Smooth muscle cell (in vitro differentiated cells): Measurements from ENCODE around the gene ZSWIM1. TPM values are rescaled to one million over a fixed set of nuclear protein-coding genes. Genes with fewer than 3 reads are reported as not detected.

Experiments
- DNase-seq: peaks from one replicate; lab custom pipeline; 2025; ENCODE audit not compliant: unreplicated experiment; lab: John Stamatoyannopoulos, UW
- H2AFZ ChIP-seq: fragments of 200-600 bp; sonication (generic); 2 replicates; pipeline ENCODE4 v1.6.0; 2016; ENCODE audit warnings: antibody characterized with exemption, low read depth, mild to moderate bottlenecking
- H3F3A ChIP-seq: fragments of 200-600 bp; sonication (generic); 2 replicates; pipeline ENCODE4 v1.6.0; 2017; ENCODE audit warnings: antibody characterized with exemption, low read depth
- H3K27ac ChIP-seq: fragments of 200-600 bp; sonication (generic); 2 replicates; pipeline ENCODE4 v1.5.1; 2016; ENCODE audit warnings: low read depth, mild to moderate bottlenecking
- H3K27me3 ChIP-seq: fragments of 200-600 bp; sonication (generic); 2 replicates; pipeline ENCODE4 v1.6.1; 2016; ENCODE audit warnings: low read depth, mild to moderate bottlenecking
- H3K36me3 ChIP-seq: fragments of 200-600 bp; sonication (generic); 2 replicates; pipeline ENCODE4 v1.5.1; 2016; ENCODE audit warnings: low read depth
- H3K4me1 ChIP-seq: fragments of 200-600 bp; sonication (generic); 2 replicates; pipeline ENCODE4 v1.5.1; 2016; ENCODE audit warnings: low read depth
- H3K4me2 ChIP-seq: fragments of 200-600 bp; sonication (generic); 2 replicates; pipeline ENCODE4 v1.6.0; 2016; ENCODE audit warnings: mild to moderate bottlenecking
- H3K4me3 ChIP-seq: fragments of 200-600 bp; sonication (generic); 2 replicates; pipeline ENCODE4 v1.5.1; 2016; ENCODE audit warnings: mild to moderate bottlenecking
- H3K79me2 ChIP-seq: fragments of 200-600 bp; sonication (generic); 2 replicates; pipeline ENCODE4 v1.6.0; 2016; ENCODE audit warnings: low read depth, mild to moderate bottlenecking
- H3K9ac ChIP-seq: fragments of 200-600 bp; sonication (generic); 2 replicates; pipeline ENCODE4 v1.6.0; 2016; ENCODE audit warnings: low read depth
- H3K9me3 ChIP-seq: fragments of 200-600 bp; sonication (generic); replicated peaks from 2 replicates; pipeline ENCODE4 v1.5.1; 2016; ENCODE audit warnings: low read depth
- H4K20me1 ChIP-seq: fragments of 200-600 bp; sonication (generic); 2 replicates; pipeline ENCODE4 v1.6.0; 2016; ENCODE audit warnings: low read depth
- CTCF ChIP-seq: fragments of 200-600 bp; sonication (generic); IDR thresholded peaks from 2 replicates; pipeline ENCODE4 v1.5.1; 2017; ENCODE audit warnings: borderline replicate concordance, mild to moderate bottlenecking, antibody characterized with exemption; ENCODE audit not compliant: insufficient read depth, poor library complexity, severe bottlenecking
- WGBS: methylation state at CpG from one replicate; pipeline ENCODE4 v1.1.7; 2016; ENCODE audit warnings: low lambda C conversion rate; 5-methylcytosine and 5-hydroxymethylcytosine counted together
- polyA plus RNA-seq: library from polyadenylated mRNA; unstranded; fragments of >200 nt; fragmentation: Nextera tagmentation; extraction: Ambion mirVana; gene quantifications from 2 replicates; pipeline ENCODE4 v1.2.1, GENCODE V29; 2016
- total RNA-seq: library from RNA; depleted of rRNA; stranded (reverse); fragments of >200 nt; gene quantifications from 2 replicates; pipeline ENCODE4 v1.2.3, GENCODE V29; 2014

Gene ZSWIM1
- total and polyA plus RNA-seq, 2 experiments from 2014 or later, result 5.7 to 12.2 TPM

GRCh38 chr20:45902199-45902701, 21.2 kb downstream of the ZSWIM1 start:
- Histone ChIP-seq H3K4me2 (no peak overlapping the region), H3F3A (peaks cover 4% of the 10 kb centered on the region), H2AFZ (no peak overlapping the region), H3K9me3 (no peaks in the 10 kb centered on the region), H4K20me1 (no peaks in the 10 kb centered on the region), H3K9ac (no peak overlapping the region), H3K27ac (no peak overlapping the region), H3K27me3 (no peaks in the 10 kb centered on the region), H3K36me3 (no peaks in the 10 kb centered on the region), H3K4me3 (no peak overlapping the region), H3K79me2 (no peaks in the 10 kb centered on the region), H3K4me1 (no peaks in the 10 kb centered on the region)
- no peak for DNase-seq
- WGBS, result 93% methylated on average over 14 of the region's 14 CpGs
- TF ChIP-seq CTCF, result no peak

GRCh38 chr20:45904583-45905504, 23.8 kb downstream of the ZSWIM1 start:
- no peak for TF ChIP-seq CTCF
- DNase-seq, result no peak

GRCh38 chr20:45905505-45906079, 24.6 kb downstream of the ZSWIM1 start:
- no peak overlapping the region for H2AFZ ChIP-seq
- H3K4me1 ChIP-seq, result no peaks in the 10 kb centered on the region
- H3K27ac ChIP-seq, result peak overlapping the region; percentile 39
- no peaks in the 10 kb centered on the region for H3K36me3 ChIP-seq
- H4K20me1 ChIP-seq, result no peaks in the 10 kb centered on the region
- H3K4me2 ChIP-seq, result no peak overlapping the region
- H3K9ac ChIP-seq, result peak overlapping the region; percentile 35
- H3K79me2 ChIP-seq, result no peaks in the 10 kb centered on the region
- 84% methylated on average over 8 of the region's 8 CpGs for WGBS
- H3K9me3 ChIP-seq, result no peaks in the 10 kb centered on the region
- no peaks in the 10 kb centered on the region for H3K27me3 ChIP-seq
- DNase-seq, result no peak
- peaks cover 4% of the 10 kb centered on the region for H3F3A ChIP-seq
- TF ChIP-seq CTCF, result no peak
- no peak overlapping the region for H3K4me3 ChIP-seq

More at GRCh38 chr20:45904583-45905504, 23.8 kb downstream of the ZSWIM1 start:
- Histone ChIP-seq H3K27ac (peak overlapping the region; percentile 39), H3K9ac (no peak overlapping the region), H3K27me3 (no peaks in the 10 kb centered on the region), H3K36me3 (no peaks in the 10 kb centered on the region), H3K4me1 (no peaks in the 10 kb centered on the region), H4K20me1 (no peaks in the 10 kb centered on the region), H3K4me2 (no peak overlapping the region), H3K9me3 (no peaks in the 10 kb centered on the region), H3F3A (peaks cover 4% of the 10 kb centered on the region), H2AFZ (no peak overlapping the region), H3K4me3 (no peak overlapping the region), H3K79me2 (no peaks in the 10 kb centered on the region)
- 95% methylated on average over 16 of the region's 16 CpGs for WGBS
